Cardiac muscle cell (in vitro differentiated cells and primary cell): ENCODE measurements around the gene TMC2. TPM values are rescaled to one million over a fixed set of nuclear protein-coding genes. Genes with fewer than 3 reads are reported as not detected.
"Not testable (repeated sequence)": the region's sequence is repeated elsewhere in the genome, so short reads cannot be mapped to it uniquely, and the experiment has no call there.

Experiments
- DNase-seq, 2 donors: peaks; one replicate each; pipeline versions ENCODE4 v3.0.0 to v3.0.0-alpha.2; 2010 to 2017; ENCODE audit warnings: low read depth in 1 of 2, low spot score in 1 of 2
- H3K27ac ChIP-seq: fragments of 200-600 bp; sonication (generic); 2 replicates; pipeline ENCODE4 v1.5.1; 2016
- H3K27me3 ChIP-seq: fragments of 200-600 bp; sonication (generic); 2 replicates; pipeline ENCODE4 v1.6.0; 2016; ENCODE audit warnings: control low read depth
- H3K36me3 ChIP-seq: fragments of 200-600 bp; sonication (generic); 2 replicates; pipeline ENCODE4 v1.5.1; 2016; ENCODE audit warnings: control low read depth
- H3K4me1 ChIP-seq: fragments of 200-600 bp; sonication (generic); 2 replicates; pipeline ENCODE4 v1.8.1; 2017; ENCODE audit warnings: low read depth, mild to moderate bottlenecking, mixed run types
- H3K4me3 ChIP-seq: fragments of 200-600 bp; sonication (generic); 2 replicates; pipeline ENCODE4 v1.5.1; 2016; ENCODE audit warnings: mild to moderate bottlenecking
- H3K9me3 ChIP-seq: fragments of 200-600 bp; sonication (generic); 2 replicates; pipeline ENCODE4 v1.5.1; 2017; ENCODE audit warnings: low read depth, mild to moderate bottlenecking, control low read depth
- polyA plus RNA-seq: library from polyadenylated mRNA; unstranded; fragments of >200 nt; fragmentation: Nextera tagmentation; extraction: Ambion mirVana; gene quantifications from 2 replicates; pipeline ENCODE4 v1.2.1, GENCODE V29; 2016
- total RNA-seq: library from RNA; depleted of rRNA; stranded (reverse); fragments of >200 nt; gene quantifications from 2 replicates; pipeline ENCODE4 v1.2.3, GENCODE V29; 2016
- TF ChIP-seq, protein P1 (sequence below): IDR thresholded peaks from 2 replicates; pipeline ENCODE4 v1.5.1; 2012; ENCODE audit warnings: low read depth, mild to moderate bottlenecking, low read length

TMC2 gene
- total RNA-seq (not detected in 2 replicates), polyA plus RNA-seq (not detected in 2 replicates)

- TF ChIP-seq, protein P1, sequence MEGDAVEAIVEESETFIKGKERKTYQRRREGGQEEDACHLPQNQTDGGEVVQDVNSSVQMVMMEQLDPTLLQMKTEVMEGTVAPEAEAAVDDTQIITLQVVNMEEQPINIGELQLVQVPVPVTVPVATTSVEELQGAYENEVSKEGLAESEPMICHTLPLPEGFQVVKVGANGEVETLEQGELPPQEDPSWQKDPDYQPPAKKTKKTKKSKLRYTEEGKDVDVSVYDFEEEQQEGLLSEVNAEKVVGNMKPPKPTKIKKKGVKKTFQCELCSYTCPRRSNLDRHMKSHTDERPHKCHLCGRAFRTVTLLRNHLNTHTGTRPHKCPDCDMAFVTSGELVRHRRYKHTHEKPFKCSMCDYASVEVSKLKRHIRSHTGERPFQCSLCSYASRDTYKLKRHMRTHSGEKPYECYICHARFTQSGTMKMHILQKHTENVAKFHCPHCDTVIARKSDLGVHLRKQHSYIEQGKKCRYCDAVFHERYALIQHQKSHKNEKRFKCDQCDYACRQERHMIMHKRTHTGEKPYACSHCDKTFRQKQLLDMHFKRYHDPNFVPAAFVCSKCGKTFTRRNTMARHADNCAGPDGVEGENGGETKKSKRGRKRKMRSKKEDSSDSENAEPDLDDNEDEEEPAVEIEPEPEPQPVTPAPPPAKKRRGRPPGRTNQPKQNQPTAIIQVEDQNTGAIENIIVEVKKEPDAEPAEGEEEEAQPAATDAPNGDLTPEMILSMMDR, result no peak
- H3K36me3 ChIP-seq, result no peaks in the 10 kb centered on the region
- H3K4me1 ChIP-seq, result no peaks in the 10 kb centered on the region
- H3K27ac ChIP-seq, result no peak within 1 kb of the TSS
- no peak for DNase-seq
- no peak within 1 kb of the TSS for H3K4me3 ChIP-seq
- H3K9me3 ChIP-seq, result no peaks in the 10 kb centered on the region
- peaks cover 2% of the 10 kb centered on the region for H3K27me3 ChIP-seq
Measured at GRCh38 chr20:2536560-2536986, at the start of gene TMC2. TMC2 (plus strand) TSS chr20:2536573; CDS start chr20:2536622, 49 bp downstream.

GRCh38 chr20:2502808-2503384 is 33.5 kb upstream of the TMC2 start:
- not testable (repeated sequence) for H3K4me1 ChIP-seq, DNase-seq, H3K27me3 ChIP-seq, H3K27ac ChIP-seq, H3K9me3 ChIP-seq, H3K4me3 ChIP-seq
- peaks cover 10% of the 10 kb centered on the region for H3K36me3 ChIP-seq

DNA sequence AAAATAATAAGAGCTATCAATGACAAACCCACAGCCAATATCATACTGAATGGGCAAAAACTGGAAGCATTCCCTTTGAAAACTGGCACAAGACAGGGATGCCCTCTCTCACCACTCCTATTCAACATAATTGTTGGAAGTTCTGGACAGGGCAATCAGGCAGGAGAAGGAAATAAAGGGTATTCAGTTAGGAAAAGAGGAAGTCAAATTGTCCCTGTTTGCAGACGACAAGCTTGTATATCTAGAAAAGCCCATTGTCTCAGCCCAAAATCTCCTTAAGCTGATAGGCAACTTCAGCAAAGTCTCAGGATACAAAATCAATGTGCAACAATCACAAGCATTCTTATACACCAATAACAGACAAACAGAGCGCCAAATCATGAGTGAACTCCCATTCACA is 31.6 kb upstream of the TMC2 start:
- H3K27ac ChIP-seq, H3K9me3 ChIP-seq, H3K27me3 ChIP-seq, H3K4me1 ChIP-seq, H3K36me3 ChIP-seq, DNase-seq, H3K4me3 ChIP-seq: not testable (repeated sequence)

DNA sequence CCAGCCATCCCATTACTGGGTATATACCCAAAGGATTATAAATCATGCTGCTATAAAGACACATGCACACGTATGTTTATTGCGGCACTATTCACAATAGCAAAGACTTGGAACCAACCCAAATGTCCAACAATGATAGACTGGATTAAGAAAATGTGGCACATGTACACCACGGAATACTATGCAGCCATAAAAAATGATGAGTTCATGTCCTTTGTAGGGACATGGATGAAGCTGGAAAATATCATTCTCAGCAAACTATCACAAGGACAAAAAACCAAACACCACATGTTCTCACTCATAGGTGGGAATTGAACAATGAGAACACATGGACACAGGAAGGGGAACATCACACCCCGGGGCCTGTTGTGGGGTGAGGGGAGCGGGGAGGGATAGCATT is 29.9 kb upstream of the TMC2 start:
- H3K4me3 ChIP-seq, H3K27ac ChIP-seq, DNase-seq, H3K36me3 ChIP-seq, H3K9me3 ChIP-seq, H3K4me1 ChIP-seq: not testable (repeated sequence)
- H3K27me3 ChIP-seq, result peaks cover 11% of the 10 kb centered on the region

DNA sequence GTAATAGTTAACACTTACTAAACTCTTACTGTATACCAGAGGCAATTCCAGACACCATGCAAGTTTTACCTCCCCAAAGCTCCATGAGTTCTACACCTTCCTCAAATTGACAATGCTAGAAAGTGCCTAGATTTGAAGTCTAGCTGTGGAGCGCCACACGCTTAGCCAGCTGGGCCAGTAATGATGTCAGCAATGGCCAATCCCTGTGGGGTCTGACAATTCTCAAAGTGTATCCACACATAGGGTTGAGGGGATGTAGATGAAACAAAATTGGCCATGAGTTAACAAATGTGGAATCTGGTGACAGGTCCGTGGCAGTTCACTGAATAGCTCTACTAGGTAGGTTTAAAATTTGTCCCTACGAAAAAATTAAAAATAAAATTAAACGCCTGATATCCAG is 28.9 kb upstream of the TMC2 start:
- Histone ChIP-seq H3K36me3 (no peaks in the 10 kb centered on the region), H3K4me1 (peaks cover 6% of the 10 kb centered on the region), H3K27ac (no peak overlapping the region), H3K9me3 (no peaks in the 10 kb centered on the region), H3K27me3 (peaks cover 21% of the 10 kb centered on the region), H3K4me3 (no peak overlapping the region)
- DNase-seq, result no peak
- TF ChIP-seq, protein P1, result no peak

DNA sequence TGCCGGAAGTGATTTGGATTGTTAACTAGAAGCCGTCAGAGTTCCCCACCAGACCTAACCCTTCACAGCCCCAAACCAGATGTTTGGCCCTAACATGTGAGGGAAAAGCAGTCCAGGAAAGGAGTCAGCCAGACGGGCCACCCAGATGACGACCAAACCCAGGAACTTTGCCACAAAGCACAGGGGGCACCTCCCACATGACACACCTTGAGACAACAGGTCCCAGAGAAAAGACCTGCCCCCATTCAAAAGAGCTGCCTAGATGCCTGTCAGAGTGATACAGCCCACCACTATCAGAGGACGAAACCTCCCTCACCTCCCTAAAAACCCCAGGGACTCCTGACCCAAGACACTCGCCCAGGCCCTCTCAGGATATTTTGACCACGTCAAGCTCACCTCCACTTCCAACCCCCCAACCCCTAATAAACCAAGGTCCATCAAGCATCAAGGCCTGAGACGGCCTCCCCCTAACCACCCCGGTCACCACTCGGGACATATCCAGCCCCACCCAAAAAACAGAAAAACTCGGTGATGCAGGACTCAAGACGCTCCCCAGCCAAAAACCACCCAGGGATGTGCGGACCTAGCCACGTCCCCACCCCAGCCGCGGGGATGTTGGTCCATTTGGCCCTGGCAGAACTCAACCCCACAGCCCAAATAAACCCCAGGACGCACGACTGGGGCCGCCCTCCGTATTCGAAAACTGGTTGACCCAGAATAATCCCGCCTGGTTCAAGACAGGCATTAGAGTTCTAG is 28.3 kb upstream of the TMC2 start:
- TF ChIP-seq, protein P1, result no peak
- peak in 1 of 2 donors; percentile 35 for DNase-seq
- no peaks in the 10 kb centered on the region for H3K36me3 ChIP-seq
- no peak overlapping the region for H3K27ac ChIP-seq
- peaks cover 6% of the 10 kb centered on the region for H3K4me1 ChIP-seq
- H3K27me3 ChIP-seq, result peaks cover 27% of the 10 kb centered on the region
- H3K9me3 ChIP-seq, result no peaks in the 10 kb centered on the region
- peak overlapping the region; percentile 76 for H3K4me3 ChIP-seq
